ENCODE measurements around the gene PCAT6. TPM values are rescaled to one million over a fixed set of nuclear protein-coding genes. Genes with fewer than 3 reads are reported as not detected.
"Not testable (repeated sequence)": the region's sequence is repeated elsewhere in the genome, so short reads cannot be mapped to it uniquely, and the experiment has no call there.

The PCAT6 gene
- 2.3 TPM for total RNA-seq

DNA sequence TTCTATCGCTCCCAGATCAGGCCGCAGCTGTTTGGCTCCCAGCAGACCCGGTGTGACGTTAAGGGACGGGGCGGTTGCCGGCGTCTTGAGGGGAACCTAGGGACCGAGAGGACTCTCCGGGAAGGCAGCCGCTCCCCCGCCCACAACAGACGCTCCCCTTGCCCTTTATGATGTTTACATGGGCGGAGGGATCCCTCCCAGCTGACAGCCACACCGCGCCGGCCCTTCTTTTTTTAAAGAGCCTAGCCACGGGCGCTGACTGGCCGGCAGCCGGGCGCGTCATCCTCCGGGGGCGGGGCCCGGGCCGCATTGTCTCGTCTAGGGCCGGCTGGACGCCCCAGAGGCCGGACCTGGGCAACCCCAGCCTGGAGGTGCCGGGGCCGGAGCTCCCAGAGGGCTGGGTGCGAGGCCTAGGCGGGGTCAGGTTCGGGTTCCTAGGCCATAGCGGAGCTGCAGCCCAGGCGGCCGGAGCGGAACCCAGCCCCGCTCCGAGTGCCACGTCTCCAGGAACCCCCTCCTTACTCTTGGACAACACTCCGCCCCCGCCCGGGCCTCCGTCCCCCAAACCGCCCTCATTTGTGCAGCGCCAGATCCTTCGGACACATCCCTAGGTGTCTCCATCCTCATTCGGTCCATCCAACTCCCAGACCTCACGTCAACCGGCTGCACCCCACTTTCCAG lies at the start of gene PCAT6:
Gene PCAT6 (plus strand): TSS at position 340 of the 681 bp plus-strand sequence.
- DNase-seq (ENCODE audit: low spot score), result peak; percentile 96

DNA sequence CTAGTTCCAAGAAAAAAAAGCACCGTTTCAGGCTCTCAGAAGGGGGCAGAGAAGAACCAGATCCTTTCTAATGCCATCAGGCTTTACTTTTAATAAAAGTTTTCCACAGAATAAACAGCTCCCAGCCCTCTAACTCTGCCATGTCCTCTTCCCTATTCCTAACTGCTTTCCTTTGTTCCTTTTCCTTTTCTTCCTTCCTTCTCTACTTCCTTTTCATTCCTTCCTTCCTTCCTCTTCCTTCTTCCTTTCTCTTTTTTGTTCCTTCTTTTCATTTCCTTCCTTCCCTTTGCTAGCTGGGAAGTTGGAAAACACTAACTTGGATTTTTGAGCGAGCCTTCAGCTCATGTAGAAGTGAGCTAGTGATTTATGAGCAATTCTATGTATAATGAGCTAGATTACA lies 48.7 kb upstream of the PCAT6 start:
- no peak for DNase-seq (ENCODE audit: low spot score)

DNA sequence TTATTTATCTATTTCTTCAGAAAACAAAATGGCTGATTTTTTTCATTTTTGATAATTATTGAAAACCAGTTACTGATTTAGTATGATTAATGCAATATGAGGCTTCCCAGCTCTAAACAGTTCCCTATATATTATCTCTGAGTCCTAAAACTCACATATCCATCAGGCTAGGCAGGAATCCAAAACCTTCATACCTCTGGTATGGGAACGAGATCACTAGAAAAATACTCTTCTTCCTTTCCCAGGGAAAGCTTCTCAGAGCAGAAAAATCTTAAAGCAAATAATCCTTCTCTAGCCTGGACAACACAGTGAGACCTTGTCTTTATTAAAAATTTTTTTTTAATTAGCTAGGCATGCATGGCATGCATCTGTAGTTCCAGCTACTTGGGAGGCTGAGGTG lies 45.0 kb upstream of the PCAT6 start:
- no peak for DNase-seq (ENCODE audit: low spot score)

DNA sequence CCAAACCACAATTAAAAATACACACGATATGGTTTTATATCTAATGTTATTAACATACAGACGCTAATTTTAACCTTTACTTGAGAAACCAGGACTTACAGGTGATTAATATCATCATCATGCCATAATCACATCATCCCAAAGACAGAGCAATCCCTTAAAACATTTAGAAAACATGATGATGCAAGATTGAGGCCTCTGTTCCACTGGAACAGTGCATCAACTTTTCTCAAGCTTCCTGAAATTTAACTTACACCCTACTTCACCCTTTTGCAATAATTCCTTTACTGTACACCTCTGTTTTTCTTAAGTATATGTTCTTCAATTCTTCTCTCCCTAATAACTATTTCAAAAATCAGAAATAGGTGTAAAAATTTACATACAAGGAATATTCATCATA lies 40.6 kb upstream of the PCAT6 start:
- DNase-seq (ENCODE audit: low spot score), result no peak

DNA sequence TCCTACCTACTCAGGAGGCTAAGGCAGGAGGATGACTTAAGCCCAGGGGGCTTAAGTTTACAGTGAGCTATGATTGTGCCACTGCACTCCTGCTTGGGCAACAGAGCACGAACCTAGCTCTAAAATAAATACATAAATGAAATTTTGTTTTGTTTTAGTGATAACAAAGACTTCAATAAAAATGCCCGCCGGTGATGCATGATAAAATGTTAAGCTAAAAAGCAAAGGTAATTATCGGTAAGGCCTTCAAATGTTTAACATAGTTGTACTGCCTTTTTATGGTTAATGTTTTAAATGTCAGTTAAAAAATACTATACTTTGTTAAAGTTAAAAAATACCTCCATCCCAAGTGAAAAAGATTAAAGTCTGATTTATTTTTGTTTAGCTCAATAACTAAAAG lies 29.6 kb upstream of the PCAT6 start:
- no peak for DNase-seq (ENCODE audit: low spot score)

DNA sequence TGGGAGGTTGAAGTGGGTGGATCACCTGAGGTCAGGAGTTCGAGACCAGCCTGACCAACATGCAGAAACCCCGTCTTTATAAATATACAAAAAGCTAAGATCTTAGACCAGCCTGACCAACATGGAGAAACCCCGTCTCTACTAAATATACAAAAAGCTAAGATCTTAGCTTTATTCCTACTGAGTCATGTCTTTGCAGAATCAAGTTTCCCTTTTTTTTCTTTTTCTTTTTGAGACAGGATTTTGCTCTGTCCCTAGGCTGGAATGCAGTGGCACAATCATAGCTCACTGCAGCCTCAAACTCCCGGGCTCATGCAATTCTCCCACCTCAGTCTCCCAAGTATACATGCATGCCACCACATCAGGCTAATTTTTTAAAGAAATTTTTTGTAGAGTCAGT lies 23.9 kb upstream of the PCAT6 start:
- no peak for DNase-seq (ENCODE audit: low spot score)

DNA sequence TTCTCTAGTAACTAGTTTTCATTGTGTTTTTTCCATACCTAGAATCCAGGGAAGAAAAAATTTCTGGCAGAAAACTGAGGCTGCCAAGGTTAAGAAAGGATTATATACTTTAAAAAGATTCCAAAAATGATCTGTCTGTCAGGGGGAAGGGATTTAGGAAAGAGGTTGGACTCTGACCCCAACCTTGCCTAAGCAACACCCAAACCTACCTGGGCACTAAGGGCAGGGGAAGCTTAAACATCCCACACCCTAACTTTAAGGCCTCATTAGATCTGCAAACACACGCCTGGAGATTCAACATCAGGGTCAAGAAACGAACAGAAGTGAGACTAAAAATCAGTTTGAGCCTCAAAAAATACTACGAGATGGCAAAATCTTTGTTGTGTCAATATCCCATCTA lies 22.0 kb upstream of the PCAT6 start:
- no peak for DNase-seq (ENCODE audit: low spot score)

DNA sequence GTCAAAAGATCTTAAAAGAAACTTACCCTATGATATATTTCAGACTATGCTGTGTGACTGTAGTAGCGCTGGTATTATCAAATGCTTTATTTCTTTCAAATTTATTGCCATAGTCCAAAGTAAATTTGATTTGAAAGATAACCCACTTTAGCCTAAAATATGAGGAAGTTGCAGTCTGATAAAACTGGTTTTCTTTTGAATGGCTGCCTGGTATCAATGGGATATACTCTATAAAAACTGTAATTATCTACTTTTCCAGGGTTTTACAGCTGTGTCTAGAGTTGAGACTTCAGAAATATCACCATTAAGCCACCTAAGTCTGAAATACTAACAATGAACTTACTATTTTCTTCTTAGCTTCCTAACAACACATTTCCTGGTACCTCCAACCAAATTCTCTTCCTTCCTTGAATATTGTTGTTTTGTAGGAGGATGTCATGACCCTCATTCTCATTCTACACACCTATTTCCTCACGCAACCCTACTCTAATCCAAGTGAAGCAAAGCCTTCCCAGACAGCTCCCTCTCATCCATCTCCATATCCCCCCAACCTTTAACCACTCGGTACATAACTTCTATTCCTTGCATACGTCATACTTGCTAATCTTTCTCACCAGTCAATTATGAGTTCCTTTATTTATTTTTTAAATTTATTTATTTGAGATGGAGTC lies 19.5 kb upstream of the PCAT6 start:
- no peak for DNase-seq (ENCODE audit: low spot score)

DNA sequence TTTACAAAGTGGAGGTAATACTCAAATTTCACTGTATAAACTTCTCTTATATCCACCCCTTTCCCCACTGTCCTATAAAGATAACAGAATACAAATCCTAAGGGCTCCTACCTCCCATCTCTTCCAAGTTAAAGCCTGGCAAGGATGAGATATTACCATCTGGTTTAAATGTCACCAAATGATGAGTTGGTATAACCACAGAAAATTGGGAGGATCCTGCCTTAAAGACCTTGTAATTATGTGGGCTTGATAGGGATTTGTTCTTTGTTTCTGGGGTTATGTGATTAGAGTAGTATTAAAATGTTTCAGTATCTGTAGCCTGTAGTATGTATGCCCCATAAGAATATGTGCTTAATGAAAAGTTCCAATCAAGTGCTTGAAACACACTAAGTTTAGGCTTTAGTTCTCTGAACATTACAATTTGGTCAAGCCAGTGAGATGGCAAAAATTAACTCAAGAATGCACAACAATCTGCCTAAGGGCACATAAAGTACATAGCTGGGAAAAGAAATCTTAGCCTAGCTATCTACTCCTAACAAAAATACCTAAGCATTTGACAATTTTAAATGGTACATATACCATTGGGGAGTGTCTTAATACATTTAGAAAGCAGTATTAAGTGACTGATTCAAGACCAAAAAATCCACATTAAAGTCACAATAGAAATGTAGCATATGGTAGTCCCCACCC lies 16.6 kb upstream of the PCAT6 start:
- DNase-seq (ENCODE audit: low spot score), result no peak

DNA sequence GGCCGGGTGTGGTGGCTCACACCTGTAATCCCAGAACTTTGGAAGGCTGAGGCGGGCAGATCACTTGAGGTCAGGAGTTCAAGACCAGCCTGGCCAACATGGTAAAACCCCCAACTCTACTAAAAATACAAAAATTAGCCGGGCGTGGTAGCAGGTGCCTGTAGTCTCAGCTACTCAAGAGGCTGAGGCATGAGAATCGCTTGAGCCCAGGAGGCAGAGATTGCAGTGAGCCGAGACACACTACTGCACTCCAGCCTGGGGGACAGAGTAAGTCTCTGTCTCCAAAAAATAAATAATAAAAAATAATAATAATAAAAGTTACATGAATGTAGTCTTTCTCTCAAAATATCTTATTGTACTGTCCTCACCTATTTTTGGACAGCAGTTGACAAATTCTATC lies 15.8 kb upstream of the PCAT6 start:
- not testable (repeated sequence) for DNase-seq (ENCODE audit: low spot score)

DNA sequence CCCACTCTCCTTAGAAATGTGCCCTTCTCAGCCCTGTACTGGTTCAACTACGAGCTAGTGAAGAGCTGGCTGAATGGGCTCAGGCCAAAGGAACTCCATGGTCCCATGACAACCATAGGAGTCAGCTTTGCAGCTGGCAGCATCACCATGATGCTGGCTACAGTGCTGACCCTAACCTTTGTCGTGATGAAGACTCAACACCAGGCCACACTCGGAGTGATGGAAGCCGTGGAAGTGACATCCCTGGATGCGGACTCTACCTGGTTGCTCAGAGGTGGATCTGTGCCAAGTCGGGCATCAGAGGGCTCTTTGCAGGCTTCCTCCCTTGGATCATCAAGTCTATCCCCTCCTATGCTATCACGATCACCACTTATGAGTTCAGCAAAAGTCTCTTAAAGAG lies 14.1 kb upstream of the PCAT6 start:
- DNase-seq (ENCODE audit: low spot score), result no peak

DNA sequence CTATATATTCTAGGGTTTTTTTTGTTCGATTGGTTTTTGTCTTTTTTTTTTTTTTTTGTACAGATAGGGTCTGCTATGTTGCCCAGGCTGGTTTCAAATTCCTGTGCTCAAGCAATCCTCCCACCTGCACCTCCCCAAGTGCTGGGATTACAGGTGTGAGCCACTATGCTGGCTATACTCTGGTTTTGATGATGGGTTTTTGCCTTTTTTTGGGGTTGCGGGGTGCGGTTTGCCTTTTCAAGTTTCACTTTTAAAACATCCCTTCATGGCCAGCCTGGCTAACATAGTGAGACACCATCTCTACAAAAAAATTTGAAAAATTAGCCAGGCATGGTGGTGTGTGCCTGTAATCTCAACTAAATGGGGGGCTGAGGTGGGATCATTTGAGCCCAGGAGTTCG lies 12.5 kb upstream of the PCAT6 start:
- no peak for DNase-seq (ENCODE audit: low spot score)

DNA sequence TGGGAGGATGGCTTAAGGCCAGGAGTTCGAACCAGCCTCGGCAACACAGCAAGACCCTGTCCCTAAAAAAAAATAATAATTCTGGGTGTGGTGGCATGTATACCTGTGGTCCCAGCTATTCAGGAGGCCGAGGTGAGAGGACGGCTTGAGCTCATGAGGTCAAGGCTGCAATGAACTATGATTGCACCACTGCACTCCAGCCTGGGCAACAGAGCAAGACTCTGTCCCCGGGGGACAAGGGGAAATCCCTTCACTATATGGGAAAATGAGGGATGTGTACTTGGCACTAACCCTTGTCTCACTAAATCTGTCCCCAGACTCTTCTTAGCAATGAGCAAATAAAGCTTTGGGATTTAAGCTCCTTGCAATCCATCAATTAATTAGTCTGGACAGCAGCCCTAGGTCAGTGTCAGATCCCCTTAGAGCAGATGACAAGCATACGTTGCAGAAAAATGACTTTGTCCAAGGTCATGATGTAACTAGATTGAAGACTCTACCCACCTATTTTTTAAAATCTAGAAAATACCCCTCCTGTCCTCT lies 11.9 kb upstream of the PCAT6 start:
- DNase-seq (ENCODE audit: low spot score), result no peak

DNA sequence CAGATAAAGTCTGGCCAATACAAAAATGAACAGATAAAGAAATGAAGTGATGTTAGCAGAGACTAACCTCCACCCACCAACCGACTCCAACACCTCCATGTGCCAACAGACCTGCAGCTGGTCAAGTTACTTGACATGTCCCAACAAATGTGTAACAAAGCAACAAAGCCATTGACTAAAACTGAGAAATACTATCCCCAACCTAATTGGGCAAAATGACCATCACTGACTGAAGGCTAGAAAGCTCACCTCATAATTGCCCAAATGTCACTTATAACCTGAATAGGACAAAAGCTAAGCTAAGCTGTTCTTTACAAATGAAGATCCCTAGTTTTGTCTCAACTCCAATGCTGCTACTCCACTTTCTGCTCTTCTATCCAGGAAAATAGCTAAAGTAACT lies 10.0 kb upstream of the PCAT6 start:
- DNase-seq (ENCODE audit: low spot score), result no peak

DNA sequence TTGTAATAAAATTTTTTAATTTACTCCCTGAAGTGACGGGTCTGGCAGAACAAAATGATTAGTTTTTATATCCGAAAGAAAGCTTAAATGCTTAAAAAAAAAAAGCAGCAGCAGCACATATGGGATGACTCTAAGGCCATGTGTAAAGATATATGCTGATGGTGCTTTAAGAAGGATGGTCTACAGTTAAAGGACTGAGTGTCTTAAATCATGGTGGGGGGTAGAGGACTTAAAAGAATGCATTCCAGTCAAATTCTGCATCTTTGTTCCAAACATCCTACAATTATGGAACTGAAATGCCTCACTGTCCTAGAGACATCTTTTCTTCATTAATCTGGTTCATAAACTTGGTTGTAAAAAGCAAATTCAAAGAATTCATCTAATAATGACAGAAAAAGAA lies 9.6 kb upstream of the PCAT6 start:
- no peak for DNase-seq (ENCODE audit: low spot score)

DNA sequence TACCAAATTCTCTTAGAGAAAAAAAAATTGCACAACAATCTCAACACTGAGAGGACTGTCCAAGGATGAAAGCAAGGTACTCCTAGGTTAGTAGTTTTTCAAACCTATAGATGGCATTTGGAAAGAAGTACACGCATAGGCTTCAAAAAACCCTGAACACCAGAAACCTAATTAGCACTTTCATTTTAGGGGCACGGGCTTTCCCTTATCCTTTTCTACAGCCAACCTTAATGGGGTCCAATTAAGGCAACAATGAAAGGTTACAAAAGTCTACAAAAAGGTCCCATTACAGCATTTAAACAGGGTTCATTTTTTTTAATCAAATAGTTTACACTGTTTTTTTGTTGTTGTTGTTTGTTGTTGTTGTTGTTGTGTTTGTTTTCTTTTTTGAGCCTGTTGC lies 8.7 kb upstream of the PCAT6 start:
- DNase-seq (ENCODE audit: low spot score), result no peak

DNA sequence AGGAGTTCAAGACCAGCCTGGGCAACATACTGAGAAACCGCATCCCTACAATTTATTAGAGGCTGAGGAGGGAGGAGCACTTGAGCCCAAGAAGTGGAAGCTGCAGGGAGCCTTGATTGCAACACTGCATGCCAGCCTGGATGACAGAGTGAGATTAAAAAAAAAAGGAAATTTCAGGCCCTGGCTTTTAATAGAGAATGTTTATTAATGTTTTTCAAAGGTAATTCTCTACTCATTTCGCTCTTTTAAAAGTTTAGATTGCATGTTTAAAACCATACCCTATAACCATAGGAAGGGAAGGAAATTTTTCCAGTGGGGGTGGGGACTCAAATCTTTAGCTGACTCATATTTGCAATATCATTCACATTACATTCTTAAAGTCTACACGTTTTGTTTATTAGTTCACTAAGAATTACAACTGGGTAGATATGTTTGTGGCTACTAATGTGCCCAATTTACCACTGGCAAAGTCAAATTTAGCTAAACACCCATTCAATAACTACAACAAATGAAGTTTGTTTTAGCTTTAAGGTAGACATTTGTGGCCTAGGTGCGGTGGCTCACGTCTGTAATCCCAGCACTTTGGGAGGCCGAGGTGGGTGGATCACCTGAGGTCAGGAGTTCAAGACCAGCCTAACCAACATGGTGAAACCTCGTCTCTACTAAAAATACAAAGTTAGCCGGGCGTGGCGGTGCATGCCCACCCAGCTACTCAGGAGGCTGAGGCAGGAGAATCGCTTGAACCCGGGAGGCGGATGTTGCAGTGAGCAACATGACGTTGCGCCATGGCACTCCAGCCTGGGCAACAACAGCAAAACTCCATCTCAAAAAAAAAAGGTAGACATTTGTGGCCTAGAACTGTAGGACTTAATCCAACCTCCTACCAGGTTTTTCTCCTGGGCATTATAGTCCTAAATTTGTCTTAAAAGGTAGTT lies 7.5 kb upstream of the PCAT6 start:
- DNase-seq (ENCODE audit: low spot score), result no peak

DNA sequence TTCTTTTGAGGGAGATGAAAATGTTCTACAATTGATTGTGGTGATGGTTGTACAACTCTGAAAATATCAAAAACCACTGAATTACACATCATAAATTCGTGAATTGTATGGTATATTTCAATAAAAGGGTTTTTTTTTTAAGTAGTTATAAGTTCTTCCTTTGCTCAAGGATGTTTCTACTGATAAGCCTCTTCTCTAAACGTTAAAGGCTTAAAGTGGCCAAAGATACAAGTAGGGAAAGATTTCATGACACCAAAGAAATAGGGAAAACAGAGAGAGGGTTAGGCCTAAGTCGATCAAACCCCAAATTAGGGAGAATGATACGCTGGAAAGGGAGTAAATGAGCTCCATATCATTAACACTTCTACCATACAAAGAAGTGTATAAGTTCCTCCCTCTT lies 6.6 kb upstream of the PCAT6 start:
- DNase-seq (ENCODE audit: low spot score), result no peak

DNA sequence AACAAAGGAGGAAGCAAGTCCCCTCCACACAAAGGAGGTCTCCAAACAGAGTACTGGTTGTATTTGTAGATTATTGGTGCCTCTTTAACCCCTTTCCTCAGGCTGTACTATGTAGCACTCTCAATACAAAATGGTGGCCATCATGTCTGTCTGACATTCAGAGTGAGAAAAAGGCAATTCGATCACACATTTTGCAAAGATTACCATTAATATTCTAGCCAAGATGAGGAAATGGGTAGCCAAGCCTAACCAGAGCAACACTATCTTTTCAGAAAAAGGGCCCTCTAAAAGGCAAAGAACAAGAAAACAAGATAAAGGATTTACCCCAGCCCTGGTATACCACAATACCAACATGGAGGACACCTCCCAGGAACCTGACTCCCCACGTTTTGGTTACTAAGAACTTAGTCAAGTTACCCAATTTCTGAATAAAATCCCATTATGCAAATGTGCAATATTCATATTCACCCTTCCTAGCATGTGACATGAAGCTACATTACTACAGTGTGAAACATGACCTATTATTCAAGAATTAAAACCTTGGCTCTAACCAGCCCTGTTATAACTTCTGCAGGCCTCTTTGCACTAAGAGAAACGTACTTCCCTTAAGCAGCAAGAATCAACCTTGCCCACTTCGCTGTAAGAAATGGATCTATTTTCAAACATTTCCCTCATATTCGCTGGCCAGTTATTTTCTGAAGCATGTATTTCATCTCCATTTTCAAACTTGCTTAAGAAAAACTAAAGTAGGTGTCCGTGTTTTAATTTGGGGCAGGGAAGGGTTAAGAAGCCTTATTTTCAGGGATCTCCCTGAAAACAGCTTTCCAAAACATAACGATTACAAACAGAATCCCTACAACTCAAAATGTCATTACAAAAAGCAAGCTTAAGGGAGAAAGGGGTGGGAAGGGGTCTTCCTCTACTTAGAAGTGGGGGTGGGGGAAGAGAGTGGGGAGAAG lies 4.6 kb upstream of the PCAT6 start:
- DNase-seq (ENCODE audit: low spot score), result no peak

DNA sequence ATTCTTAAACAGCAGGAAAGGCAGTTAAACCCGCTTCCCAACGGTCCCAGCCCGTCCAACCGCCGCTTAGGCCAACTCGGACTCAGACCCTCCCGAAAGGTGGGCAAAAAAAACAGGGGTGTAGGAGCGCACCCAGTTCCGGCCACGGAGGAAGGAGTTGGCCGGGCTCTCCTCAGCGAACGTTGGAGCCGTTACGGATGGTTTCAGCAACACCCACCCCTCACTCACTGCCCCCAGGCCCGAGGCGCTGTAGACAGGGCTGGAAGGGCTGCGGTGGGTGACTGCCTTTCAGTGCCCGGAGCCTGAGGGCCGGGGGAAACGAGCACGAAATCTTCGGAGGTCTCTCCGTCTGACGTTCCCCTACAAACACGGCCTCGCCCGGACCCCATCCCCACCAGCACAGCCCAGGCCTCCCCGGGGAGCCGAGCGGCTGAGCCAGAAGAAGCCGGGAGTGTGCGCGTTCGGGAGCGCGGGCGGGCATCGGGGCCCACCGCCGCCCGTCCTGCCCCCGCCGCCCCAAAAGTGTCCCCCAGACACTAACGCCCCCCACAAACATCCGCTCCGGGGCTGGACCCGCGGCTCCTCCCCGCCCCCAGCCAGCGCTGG lies 3.8 kb upstream of the PCAT6 start:
- no peak for DNase-seq (ENCODE audit: low spot score)
